Body of pancreas (tissue), 4 donors: ENCODE measurements around the gene NR1H2.

Experiments used
- POLR2A ChIP-seq, 3 donors: fragments of 450-650 bp; IDR thresholded peaks; one replicate each; pipeline ENCODE4 v1.6.1; 2016; ENCODE audit warnings: antibody characterized with exemption in 3 of 3, mild to moderate bottlenecking in 2 of 3
- TF ChIP-seq, protein P1 (sequence below), 7 experiments: fragments of 450-650 bp in 4 of 7; fragments of 200-600 bp in 3 of 7; sonication (generic) in 3 of 7; IDR thresholded peaks; one replicate each; pipeline ENCODE4 v1.5.1; 2016 to 2019; ENCODE audit warnings: antibody characterized with exemption in 7 of 7

DNA sequence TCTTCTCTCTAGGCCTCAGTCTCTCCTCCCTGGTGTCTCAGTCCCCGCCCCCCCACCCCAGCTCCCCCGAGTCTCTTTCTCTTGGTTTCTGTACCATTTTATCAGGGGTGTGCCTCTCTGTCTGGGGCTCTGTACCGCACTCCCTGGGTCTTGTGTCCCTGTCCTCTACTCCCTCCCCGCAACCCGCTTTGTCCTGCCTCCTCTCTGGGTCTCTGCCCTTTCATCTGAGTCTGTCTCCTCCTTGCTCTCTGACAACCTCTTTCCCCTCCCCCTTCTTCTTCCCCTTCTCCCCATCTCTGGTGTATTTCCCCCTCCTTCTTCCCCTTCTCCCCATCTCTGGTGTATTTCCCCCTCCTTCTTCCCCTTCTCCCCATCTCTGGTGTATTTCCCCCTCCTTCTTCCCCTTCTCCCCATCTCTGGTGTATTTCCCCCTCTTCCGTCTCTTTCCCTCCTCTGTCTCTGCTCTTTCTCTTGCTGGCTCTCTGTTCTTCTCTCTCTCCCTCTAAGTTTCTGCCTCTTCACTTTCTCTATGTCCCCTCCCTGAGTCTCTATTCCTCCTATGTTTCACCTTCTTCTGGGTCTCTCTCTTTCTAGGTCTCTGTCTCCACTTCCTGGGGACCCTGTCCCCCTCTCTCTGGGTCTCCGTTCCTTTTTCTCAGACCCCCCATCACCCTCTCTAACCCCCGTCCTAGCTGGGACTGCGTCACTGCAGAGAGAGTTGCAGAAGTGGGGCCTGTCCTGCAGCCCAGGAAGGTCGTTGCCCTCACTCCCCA lies 44.9 kb upstream of the NR1H2 start:
- TF ChIP-seq, protein P1, sequence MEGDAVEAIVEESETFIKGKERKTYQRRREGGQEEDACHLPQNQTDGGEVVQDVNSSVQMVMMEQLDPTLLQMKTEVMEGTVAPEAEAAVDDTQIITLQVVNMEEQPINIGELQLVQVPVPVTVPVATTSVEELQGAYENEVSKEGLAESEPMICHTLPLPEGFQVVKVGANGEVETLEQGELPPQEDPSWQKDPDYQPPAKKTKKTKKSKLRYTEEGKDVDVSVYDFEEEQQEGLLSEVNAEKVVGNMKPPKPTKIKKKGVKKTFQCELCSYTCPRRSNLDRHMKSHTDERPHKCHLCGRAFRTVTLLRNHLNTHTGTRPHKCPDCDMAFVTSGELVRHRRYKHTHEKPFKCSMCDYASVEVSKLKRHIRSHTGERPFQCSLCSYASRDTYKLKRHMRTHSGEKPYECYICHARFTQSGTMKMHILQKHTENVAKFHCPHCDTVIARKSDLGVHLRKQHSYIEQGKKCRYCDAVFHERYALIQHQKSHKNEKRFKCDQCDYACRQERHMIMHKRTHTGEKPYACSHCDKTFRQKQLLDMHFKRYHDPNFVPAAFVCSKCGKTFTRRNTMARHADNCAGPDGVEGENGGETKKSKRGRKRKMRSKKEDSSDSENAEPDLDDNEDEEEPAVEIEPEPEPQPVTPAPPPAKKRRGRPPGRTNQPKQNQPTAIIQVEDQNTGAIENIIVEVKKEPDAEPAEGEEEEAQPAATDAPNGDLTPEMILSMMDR (IDR thresholded peaks at IDR 0.05), result no peak
- no peak for TF ChIP-seq POLR2A (IDR thresholded peaks at IDR 0.05)
